TTC549 (cell line): ENCODE data around the gene CLOCK.

ENCODE experiments used
- FAIRE-seq: peaks from 2 replicates; lab custom pipeline; 2012; peaks lifted over from hg19 to GRCh38; lab: Jason Lieb, UNC

The CLOCK gene

GRCh38 chr4:55543858-55544257, 2.9 kb downstream of the CLOCK start:
- FAIRE-seq: no peak

- FAIRE-seq: no peak
Measured at GRCh38 chr4:55540271-55540670, 6.4 kb downstream of the CLOCK start.

DNA sequence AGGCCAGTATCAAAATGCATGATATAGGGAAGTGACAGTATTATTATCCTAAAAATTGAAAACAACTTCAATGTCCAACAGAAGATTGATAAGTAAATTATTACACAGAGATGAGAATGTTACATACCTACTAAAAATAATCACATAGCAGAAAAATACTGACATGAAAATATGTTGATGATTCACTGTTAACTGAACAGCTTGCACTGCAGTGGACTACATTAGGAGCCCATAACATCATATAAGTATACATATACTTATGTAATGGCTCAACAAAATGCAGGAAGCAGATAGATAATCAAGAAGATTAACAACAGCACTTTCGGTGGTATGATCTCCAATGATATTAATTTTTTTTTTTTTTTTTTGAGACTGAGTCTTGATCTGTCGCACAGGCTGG, 7.1 kb downstream of the CLOCK start:
- no peak for FAIRE-seq

DNA sequence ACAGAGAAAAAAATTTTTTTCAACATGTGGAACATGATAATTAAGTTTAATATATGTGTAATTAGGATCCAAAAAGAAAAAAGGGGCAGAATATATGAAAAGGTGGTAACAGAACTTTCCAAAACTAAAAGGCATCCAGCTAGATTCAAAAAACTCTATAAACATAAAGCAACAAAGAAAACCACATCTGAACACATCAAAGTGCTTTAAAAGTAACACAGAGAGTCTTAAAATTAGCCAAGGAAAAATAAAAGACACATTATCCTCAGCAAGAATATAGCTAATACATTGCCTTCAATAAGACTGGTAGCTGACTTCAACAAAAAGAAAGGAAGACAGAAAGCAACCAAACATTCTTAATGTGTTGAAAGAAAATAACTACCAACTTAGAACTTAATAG, 8.2 kb downstream of the CLOCK start:
- no peak for FAIRE-seq

DNA sequence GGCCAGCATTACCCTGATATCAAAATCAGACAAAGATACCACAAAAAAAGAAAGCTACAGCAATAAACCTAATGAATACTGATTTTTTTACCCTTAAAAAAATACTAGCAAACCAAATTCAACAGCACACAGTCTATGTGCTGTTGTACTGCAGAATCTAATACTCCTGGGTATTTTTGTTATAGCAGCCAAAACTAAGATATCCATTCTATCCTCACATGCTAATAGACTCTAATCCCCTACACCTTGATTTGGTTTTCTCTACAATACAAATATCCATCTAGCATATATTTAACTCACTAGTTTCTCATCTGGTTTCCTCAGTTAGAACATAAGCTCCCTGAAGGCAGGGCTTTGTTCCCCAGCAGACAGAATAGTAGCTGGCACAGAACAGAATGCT, 12.4 kb downstream of the CLOCK start:
- no peak for FAIRE-seq

DNA sequence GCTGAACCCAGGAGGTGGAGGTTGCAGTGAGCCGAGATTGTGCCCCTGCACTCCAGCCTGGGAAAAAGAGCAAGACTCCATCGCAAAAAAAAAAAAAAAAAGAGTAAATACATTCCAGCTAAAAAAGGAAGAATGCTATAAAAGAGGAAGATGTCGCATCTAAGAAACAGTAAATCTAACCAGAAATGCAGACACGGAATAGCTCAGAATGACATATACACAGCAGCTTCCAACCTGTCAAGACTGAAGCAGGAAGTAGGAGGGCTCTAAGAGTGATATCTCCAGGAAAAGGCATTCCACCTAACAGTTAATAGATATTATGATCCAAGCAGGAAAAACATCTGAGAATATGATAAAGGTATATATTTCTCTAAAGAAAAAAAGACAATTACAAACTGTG, 16.0 kb downstream of the CLOCK start:
- FAIRE-seq: no peak

- no peak for FAIRE-seq
Measured at GRCh38 chr4:55530167-55530566, 16.5 kb downstream of the CLOCK start.

DNA sequence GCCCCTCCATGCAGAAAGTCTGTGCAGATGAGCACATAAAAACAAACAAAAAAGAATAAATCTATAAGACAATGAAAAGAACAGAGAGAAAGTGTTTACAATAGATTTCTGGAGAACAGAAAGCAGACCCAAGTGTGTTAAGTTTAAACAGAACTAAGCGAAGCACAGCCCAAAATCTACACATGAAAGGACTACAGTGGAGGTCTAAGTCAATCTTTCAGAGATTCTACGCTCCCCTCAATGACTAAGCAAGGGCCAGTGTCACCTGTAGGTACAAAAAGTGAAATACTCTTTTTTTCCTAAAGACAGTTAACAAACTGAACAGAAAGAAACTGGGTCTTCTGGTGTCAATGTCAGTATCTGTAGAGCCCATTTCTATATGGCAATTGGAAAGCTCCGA, 18.2 kb downstream of the CLOCK start:
- FAIRE-seq: no peak

GRCh38 chr4:55524844-55525571, 21.7 kb downstream of the CLOCK start:
- no peak for FAIRE-seq

- FAIRE-seq: no peak
Measured at GRCh38 chr4:55518442-55518841, 28.3 kb downstream of the CLOCK start.

GRCh38 chr4:55517526-55518229, 29.0 kb downstream of the CLOCK start:
- FAIRE-seq: no peak

GRCh38 chr4:55512922-55513571, 33.7 kb downstream of the CLOCK start:
- FAIRE-seq: no peak

DNA sequence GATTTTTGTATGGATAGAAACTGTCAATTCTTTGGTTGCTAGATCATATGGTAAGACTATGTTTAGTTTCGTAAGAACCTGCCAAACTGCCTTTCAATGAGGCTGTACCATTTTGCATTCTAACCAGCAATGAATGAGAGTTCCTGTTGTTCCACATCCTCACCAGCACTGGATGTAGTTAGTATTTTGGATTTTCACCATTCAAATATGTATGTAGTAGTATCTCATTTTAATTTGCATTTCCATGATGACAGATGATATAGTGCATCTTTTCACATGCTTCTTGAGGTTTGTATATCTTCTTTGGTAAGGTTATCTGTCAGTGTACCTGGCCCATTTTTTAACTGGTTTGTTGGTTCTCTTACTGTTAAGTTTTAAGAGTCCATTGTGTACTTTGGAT, 34.6 kb downstream of the CLOCK start:
- FAIRE-seq: no peak

DNA sequence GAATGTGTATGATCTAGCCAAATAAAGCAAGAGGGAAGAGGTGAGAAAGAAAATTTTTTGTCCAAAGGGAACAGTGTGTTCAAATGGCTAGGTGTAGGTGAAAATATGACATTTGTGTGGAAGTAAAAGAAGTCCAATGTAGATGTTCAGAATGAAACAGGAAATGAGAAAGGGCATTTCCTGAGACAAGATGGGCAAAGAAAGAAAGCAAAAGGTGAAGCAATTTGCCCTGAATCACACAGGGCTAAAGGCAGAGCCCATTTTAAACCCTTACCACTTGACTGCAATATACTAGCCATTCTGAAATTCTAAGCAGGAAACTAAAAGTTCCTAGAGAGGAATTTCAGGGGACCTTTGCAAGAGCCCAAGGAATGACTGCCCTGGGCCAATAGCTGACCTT, 36.0 kb downstream of the CLOCK start:
- no peak for FAIRE-seq

GRCh38 chr4:55509266-55509665, 37.4 kb downstream of the CLOCK start:
- no peak for FAIRE-seq

DNA sequence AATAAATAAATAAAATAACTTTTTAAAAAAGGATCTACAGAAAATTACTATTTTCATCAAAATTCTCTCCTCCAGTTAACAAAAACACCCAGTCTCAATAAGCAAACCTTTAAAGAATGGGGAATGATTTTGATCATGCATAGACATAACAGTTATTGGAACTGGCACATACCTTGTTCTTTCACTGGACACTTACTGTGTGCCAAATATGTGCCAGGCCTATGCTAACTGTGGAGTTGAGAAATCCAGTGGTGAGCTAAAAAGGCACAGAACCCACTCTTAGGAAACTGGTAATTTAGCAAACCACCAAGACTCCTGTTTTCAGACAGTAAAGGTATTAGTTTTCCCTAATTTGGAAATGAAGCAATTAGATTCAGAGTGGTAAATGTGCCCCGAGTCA, 39.1 kb downstream of the CLOCK start:
- no peak for FAIRE-seq

DNA sequence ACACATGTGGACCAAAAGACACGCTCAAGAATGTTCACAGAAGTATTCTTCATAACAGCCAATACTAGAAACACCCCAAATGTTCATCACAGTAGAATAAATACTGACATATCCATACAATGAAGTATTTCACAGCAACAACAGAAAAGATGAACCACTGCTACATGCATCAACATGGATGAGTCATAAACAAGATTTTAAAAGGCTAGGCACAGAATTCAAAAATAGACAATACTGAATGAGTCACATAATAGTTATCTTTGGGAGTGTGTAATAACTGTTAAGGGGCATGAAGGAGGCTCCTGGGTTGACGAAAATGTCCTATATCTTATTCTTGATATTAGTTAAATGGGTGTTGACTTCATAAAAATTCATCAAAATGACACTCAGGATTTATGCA, 43.5 kb downstream of the CLOCK start:
- FAIRE-seq: no peak

DNA sequence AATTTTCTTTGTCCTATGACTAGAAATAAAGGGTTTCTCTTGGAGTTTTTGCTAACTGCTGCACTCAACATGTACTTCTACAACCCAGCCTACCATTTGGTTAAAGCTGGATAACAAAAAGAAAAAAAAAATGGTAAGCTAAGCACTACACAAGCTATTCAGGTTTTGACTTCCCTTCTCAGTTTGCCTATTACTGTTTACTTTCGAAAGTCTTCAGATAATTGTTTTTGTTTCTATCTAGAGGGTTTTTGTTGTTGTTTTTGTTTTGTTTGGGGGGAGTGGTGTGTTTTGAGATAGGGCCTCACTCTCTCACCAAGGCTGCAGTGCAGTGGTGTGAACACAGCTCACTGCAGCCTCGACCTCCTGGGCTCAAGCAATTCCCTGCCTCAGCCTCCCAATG, 46.6 kb downstream of the CLOCK start:
- no peak for FAIRE-seq

DNA sequence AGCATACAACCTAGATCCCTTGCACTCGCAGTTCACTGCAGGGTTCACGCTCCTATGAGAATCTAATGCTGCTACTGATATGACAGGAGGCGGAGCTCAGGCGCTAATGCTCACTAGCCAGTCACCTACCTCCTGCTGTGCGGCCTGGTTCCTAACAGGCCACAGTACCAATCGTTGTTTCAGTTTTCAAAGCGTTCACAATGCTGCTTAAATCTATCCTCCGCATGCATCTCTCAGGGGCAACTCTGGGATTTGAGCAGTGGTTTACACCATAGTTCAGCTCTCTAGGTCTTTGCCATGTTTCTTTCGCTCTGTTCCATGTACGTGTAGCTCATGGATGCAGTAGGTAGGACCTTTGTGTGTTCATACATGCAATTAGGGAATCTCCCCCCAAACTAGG, 47.2 kb downstream of the CLOCK start:
- no peak for FAIRE-seq

GRCh38 chr4:55498051-55498450, 48.7 kb downstream of the CLOCK start:
- no peak for FAIRE-seq

DNA sequence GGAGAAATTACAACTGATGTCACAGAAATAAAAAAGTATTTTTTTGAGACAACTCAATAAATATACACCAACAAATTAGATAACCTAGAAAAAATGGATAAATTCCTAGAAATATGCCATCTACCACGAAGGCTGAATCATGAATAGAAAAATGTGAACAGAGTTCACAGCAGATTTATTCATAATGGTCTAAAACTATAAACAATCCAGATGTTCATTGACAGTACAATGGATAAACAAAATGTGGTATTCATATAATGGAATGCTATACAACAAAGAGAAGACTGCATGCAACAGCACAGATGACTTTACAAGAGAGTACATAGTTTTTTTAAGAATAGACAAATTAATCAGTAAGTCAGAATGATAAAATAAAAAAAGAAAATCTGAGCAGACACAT, 55.2 kb downstream of the CLOCK start:
- FAIRE-seq: no peak

- FAIRE-seq: no peak
Measured at GRCh38 chr4:55488716-55489115, 58.0 kb downstream of the CLOCK start.

- FAIRE-seq: no peak
Measured at GRCh38 chr4:55485821-55486220, 60.9 kb downstream of the CLOCK start.

GRCh38 chr4:55483315-55483714, 63.4 kb downstream of the CLOCK start:
- FAIRE-seq: no peak
